Mesothelial cell of epicardium (in vitro differentiated cells): ENCODE data around the gene TRAF3. TPM values are rescaled to one million over a fixed set of nuclear protein-coding genes. Genes with fewer than 3 reads are reported as not detected.

Experiments used
- DNase-seq, 2 experiments: peaks; one replicate each; pipeline ENCODE4 v3.0.0; 2021; ENCODE audit warnings: low spot score in 2 of 2; ENCODE audit not compliant: unreplicated experiment in 2 of 2
- H3K27ac Mint-ChIP-seq: 2 replicates; pipeline ENCODE4 v1.8.0; 2021; ENCODE audit warnings: mixed read lengths
- H3K27me3 Mint-ChIP-seq: 2 replicates; pipeline ENCODE4 v1.8.0; 2021; ENCODE audit warnings: low read depth, mixed read lengths
- H3K36me3 Mint-ChIP-seq: 2 replicates; pipeline ENCODE4 v1.8.0; 2021; ENCODE audit warnings: mixed read lengths
- H3K4me1 Mint-ChIP-seq: 2 replicates; pipeline ENCODE4 v1.8.0; 2021; ENCODE audit warnings: mixed read lengths
- H3K4me3 Mint-ChIP-seq: 2 replicates; pipeline ENCODE4 v1.8.0; 2021; ENCODE audit warnings: mild to moderate bottlenecking, moderate library complexity, mixed read lengths
- H3K9me3 Mint-ChIP-seq: 2 replicates; pipeline ENCODE4 v1.8.0; 2021; ENCODE audit warnings: mixed read lengths
- CTCF ChIP-seq: fragments of 200-600 bp; sonication (generic); IDR thresholded peaks from one replicate; pipeline ENCODE4 v1.5.0; 2021; ENCODE audit warnings: antibody characterized with exemption; ENCODE audit not compliant: unreplicated experiment
- total RNA-seq: library from RNA; stranded (reverse); gene quantifications from 3 replicates; pipeline ENCODE4 v1.2.1, GENCODE V29; 2021

The TRAF3 gene
- total RNA-seq, 1 donor from 2014 or later: 26.4 TPM

- peaks cover 1% of the 10 kb centered on the region for H3K9me3 Mint-ChIP-seq
- no peaks in the 10 kb centered on the region for H3K27me3 Mint-ChIP-seq
- H3K4me3 Mint-ChIP-seq: no peak overlapping the region
- H3K4me1 Mint-ChIP-seq: no peaks in the 10 kb centered on the region
- DNase-seq: no peak
- H3K27ac Mint-ChIP-seq: no peak overlapping the region
- H3K36me3 Mint-ChIP-seq: peaks cover 24% of the 10 kb centered on the region
- no peak for TF ChIP-seq CTCF
These were observed 39.6 kb upstream of the TRAF3 start for GRCh38 chr14:102737402-102738372.

- Mint-ChIP-seq H3K4me1 (no peaks in the 10 kb centered on the region), H3K27ac (no peak overlapping the region), H3K4me3 (no peak overlapping the region), H3K36me3 (peaks cover 23% of the 10 kb centered on the region), H3K9me3 (peaks cover 8% of the 10 kb centered on the region), H3K27me3 (no peaks in the 10 kb centered on the region)
- DNase-seq: no peak
- no peak for TF ChIP-seq CTCF
These were observed 38.7 kb upstream of the TRAF3 start for GRCh38 chr14:102738373-102739189.

GRCh38 chr14:102739190-102739469 lies 38.1 kb upstream of the TRAF3 start:
- TF ChIP-seq CTCF: no peak
- H3K4me1 Mint-ChIP-seq: no peaks in the 10 kb centered on the region
- no peak for DNase-seq

GRCh38 chr14:102746634-102747438 lies 30.4 kb upstream of the TRAF3 start:
- H3K4me1 Mint-ChIP-seq: peaks cover 3% of the 10 kb centered on the region
- H3K36me3 Mint-ChIP-seq: peaks cover 9% of the 10 kb centered on the region
- DNase-seq: no peak
- H3K9me3 Mint-ChIP-seq: peaks cover 8% of the 10 kb centered on the region
- H3K27ac Mint-ChIP-seq: no peak overlapping the region
- no peak for TF ChIP-seq CTCF
- H3K4me3 Mint-ChIP-seq: no peak overlapping the region
- H3K27me3 Mint-ChIP-seq: no peaks in the 10 kb centered on the region

More at GRCh38 chr14:102739190-102739469, 38.1 kb upstream of the TRAF3 start:
- Mint-ChIP-seq H3K4me3 (no peak overlapping the region), H3K9me3 (peaks cover 8% of the 10 kb centered on the region), H3K27me3 (no peaks in the 10 kb centered on the region), H3K36me3 (peaks cover 21% of the 10 kb centered on the region), H3K27ac (no peak overlapping the region)

GRCh38 chr14:102748806-102749205 lies 28.4 kb upstream of the TRAF3 start:
- Mint-ChIP-seq H3K4me1 (peaks cover 3% of the 10 kb centered on the region), H3K27me3 (no peaks in the 10 kb centered on the region), H3K36me3 (no peaks in the 10 kb centered on the region), H3K4me3 (no peak overlapping the region), H3K9me3 (no peaks in the 10 kb centered on the region), H3K27ac (no peak overlapping the region)
- TF ChIP-seq CTCF: no peak
- DNase-seq: no peak
